Measurements from ENCODE around the gene GPR152.
"Not testable (repeated sequence)": the region's sequence is repeated elsewhere in the genome, so short reads cannot be mapped to it uniquely, and the experiment has no call there.

The GPR152 gene

DNA sequence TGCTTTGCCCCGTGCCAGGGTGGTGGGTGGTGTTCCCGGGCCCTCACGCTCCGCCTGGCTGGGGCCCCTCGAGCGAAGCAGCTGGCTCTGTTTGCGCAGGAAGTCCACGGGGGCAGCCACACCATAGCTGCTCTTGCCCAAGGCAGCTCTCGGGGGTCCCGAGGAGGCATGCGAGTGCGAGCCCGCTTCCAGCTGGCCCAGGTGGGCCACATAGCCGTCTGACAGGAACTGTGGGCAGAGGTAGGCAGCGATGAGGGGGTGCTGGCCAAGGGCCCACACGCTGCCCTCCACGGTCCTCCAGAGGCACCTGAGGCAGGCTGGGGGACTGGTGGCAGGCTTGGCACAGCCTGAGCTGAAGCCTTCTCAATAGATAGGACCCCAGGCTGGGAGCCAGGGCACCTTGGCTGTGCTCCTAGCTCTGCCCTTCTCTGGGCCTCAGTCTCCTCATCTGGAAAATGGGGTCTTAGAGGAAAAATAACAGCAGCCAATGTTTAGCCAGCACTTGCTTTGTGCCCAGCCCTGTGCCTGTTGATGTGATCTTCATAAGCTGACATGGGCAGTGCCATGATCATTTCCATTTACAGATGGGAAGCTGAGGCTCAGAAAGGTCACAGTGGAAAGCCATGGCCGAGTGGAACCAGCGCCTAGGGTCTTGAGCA is 39.7 kb upstream of the GPR152 start:
- TF ChIP-seq, protein P1, sequence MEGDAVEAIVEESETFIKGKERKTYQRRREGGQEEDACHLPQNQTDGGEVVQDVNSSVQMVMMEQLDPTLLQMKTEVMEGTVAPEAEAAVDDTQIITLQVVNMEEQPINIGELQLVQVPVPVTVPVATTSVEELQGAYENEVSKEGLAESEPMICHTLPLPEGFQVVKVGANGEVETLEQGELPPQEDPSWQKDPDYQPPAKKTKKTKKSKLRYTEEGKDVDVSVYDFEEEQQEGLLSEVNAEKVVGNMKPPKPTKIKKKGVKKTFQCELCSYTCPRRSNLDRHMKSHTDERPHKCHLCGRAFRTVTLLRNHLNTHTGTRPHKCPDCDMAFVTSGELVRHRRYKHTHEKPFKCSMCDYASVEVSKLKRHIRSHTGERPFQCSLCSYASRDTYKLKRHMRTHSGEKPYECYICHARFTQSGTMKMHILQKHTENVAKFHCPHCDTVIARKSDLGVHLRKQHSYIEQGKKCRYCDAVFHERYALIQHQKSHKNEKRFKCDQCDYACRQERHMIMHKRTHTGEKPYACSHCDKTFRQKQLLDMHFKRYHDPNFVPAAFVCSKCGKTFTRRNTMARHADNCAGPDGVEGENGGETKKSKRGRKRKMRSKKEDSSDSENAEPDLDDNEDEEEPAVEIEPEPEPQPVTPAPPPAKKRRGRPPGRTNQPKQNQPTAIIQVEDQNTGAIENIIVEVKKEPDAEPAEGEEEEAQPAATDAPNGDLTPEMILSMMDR (IDR thresholded peaks at IDR 0.05; ENCODE audit: low read depth, low read length), result no peak
- H3K4me3 ChIP-seq (ENCODE audit: low read depth, low read length), result no peak overlapping the region

DNA sequence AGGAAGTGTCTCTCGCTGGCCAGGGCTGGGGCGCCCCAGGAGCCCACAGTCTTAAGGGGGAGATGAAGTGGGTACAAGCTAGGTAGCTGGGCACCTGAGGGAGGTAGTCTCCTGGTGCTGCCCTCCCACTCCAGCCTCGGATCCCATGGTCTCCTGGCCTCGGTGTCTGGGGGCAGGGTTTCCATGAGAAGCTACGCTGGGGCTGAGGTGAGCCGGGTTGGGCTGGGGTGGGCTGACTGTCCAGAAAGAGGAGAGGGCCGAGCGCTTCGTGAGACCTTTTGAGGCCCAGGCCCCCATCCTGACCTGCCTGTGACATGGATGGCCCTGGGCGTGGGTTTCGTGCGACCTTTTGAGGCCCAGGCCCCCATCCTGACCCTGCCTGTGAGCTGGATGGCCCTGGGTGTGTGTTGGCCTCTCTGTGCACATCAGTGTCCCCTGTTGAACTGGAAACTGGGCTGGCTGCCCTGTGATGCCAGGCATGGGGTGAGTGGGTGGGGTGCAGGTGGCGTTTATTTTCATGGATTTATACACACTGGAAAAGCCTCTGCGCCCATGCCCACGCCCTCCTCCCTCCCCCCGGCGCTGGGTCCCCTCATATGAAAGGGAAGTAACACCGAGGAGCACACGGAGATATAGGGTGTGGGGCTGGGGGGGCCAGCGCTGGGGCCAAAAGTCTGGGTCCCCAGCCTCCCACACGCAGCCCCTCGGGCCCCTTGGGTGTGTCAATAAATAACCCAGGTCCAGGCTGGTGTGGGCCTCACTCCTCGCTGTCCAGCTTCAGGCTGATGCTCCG is 38.9 kb upstream of the GPR152 start:
- H3K4me3 ChIP-seq (ENCODE audit: low read depth, low read length), result no peak overlapping the region

DNA sequence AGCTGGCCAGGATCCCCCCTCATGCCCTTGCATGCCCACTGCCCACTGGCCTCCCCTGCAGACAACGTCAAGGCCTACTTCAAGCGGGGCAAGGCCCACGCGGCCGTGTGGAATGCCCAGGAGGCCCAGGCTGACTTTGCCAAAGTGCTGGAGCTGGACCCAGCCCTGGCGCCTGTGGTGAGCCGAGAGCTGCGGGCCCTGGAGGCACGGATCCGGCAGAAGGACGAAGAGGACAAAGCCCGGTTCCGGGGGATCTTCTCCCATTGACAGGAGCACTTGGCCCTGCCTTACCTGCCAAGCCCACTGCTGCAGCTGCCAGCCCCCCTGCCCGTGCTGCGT is 38.2 kb upstream of the GPR152 start:
- H3K4me3 ChIP-seq (ENCODE audit: low read depth, low read length), result no peak overlapping the region
- TF ChIP-seq, protein P1 (IDR thresholded peaks at IDR 0.05; ENCODE audit: low read depth, low read length), result no peak

More for the DNA sequence above, 38.9 kb upstream of the GPR152 start:
- TF ChIP-seq, protein P1 (IDR thresholded peaks at IDR 0.05; ENCODE audit: low read depth, low read length), result no peak

DNA sequence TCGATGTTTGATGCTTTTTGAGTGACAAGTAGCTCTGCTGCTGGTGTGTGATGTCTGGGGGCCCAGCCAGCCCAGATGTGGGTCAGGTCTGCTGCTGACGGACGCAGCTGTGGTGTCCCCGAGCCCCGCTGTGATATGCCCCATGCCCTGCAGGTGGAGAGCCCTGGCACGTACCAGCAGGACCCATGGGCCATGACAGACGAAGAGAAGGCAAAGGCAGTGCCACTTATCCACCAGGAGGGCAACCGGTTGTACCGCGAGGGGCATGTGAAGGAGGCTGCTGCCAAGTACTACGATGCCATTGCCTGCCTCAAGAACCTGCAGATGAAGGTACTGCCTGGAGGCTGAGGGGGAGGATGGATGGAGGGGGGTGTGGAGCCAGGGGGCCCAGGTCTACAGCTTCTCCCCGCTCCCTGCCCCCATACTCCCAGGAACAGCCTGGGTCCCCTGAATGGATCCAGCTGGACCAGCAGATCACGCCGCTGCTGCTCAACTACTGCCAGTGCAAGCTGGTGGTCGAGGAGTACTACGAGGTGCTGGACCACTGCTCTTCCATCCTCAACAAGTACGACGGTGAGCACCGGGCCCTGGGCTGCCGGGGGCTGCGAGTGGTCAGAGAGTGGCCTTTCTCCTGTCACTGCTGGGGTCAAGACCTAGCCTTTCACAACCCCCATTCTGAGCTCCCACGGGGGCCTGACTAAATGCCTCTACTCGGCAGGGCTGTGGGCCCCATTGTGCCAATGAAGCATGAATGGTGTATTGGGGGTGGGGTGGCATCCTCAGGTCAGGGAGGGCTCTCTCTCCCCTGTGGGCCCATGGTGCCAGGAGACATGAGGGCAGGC is 37.6 kb upstream of the GPR152 start:
- TF ChIP-seq, protein P1 (IDR thresholded peaks at IDR 0.05; ENCODE audit: low read depth, low read length), result no peak
- H3K4me3 ChIP-seq (ENCODE audit: low read depth, low read length), result no peak overlapping the region

DNA sequence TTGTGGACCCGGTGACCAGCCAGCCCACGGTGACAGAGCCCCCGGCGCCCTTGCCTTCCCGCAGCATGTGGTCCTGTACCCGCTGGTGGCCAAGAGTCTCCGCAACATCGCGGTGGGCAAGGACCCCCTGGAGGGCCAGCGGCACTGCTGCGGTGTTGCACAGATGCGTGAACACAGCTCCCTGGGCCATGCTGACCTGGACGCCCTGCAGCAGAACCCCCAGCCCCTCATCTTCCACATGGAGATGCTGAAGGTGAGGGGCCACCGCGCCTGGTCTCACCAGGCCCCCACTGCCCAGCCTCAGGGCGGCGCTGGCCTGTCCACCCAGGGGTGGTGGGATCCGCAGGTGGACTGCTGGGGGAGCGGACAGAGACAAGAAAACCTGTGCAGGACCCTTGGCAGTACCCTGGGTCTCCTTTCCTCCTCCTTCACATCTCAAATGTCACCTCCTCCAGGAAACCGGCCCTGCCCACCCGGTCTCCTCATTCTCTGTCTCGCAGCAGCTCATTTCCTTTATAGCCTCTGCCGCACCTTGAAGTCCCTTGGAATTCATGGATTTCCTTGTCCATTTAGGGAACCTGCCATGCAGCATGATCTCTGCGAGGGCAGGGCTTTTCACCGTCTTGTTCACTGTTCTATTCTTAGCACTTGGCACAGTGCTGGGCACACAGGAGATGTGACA is 36.8 kb upstream of the GPR152 start:
- TF ChIP-seq, protein P1 (IDR thresholded peaks at IDR 0.05; ENCODE audit: low read depth, low read length), result no peak
- no peak overlapping the region for H3K4me3 ChIP-seq (ENCODE audit: low read depth, low read length)

DNA sequence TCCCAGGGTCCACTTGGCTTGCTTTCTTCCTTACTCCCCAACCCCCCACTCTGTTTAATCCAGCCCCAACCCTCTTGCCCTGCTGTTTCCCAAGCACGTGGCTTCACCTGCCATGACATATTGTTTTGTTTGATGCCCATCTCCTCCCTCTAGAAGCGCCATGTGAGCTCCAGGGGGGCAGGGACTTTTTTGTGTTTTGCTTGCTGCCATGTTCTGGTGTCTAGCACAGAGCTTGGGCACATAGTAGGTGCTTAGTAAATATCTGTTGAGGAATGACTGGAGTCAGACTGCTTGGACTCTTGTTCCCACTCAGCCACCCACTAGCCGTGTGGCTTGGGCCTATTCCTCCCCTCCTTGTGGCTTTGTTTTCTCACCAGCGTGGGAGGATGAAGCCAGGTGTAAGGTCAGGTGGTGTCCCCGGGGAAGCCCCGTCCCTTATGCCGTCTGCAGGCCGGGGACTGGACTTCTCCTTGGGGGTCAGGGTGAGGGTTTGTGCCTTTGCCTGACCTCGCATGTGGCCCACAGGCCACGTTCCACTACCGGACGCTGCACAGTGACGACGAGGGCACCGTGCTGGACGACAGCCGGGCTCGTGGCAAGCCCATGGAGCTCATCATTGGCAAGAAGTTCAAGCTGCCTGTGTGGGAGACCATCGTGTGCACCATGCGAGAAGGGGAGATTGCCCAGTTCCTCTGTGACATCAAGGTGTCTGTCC is 34.1 kb upstream of the GPR152 start:
- H3K4me3 ChIP-seq (ENCODE audit: low read depth, low read length), result no peak overlapping the region
- TF ChIP-seq, protein P1 (IDR thresholded peaks at IDR 0.05; ENCODE audit: low read depth, low read length), result no peak

DNA sequence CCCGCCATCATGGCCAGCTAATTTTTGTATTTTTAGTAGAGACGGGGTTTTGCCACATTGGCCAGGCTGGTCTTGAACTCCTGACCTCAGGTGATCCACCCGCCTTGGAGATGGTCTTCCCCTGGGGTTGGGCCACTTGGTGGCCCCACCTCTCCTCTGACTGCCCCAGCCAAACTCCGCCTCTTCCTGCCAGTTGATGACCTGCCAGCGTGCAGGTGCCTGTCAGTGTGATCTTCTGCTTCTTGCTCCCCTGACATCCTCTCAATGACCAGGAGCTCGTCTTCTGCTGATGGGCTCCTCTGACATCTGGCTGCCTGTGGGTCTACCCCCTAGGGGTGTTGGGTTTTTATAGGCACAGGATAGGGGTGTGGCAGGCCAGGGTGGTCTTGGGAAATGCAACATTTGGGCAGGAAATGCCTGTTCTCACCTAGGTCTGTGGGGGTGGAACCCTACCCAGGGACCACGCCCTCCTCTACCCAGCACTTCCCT is 33.4 kb upstream of the GPR152 start:
- H3K4me3 ChIP-seq (ENCODE audit: low read depth, low read length), result not testable (repeated sequence)
